ENCODE results near the gene IL22RA1.

IL22RA1 gene

GRCh38 chr1:24092979-24093378 is 50.0 kb downstream of the IL22RA1 start:
- FAIRE-seq (no peak), DNase-seq (ENCODE audit: insufficient read length, low spot score) (no peak)
- TF ChIP-seq CTCF (IDR thresholded peaks at IDR 0.05; ENCODE audit: insufficient read depth, missing control alignments), result no peak

- DNase-seq (ENCODE audit: insufficient read length, low spot score), result no peak
- no peak for TF ChIP-seq CTCF (IDR thresholded peaks at IDR 0.05; ENCODE audit: insufficient read depth, missing control alignments)
- no peak for FAIRE-seq
These were observed 50.9 kb downstream of the IL22RA1 start for GRCh38 chr1:24091971-24092482.

GRCh38 chr1:24090736-24091135 is 52.2 kb downstream of the IL22RA1 start:
- no peak for FAIRE-seq
- no peak for TF ChIP-seq CTCF (IDR thresholded peaks at IDR 0.05; ENCODE audit: insufficient read depth, missing control alignments)
- no peak for DNase-seq (ENCODE audit: insufficient read length, low spot score)

GRCh38 chr1:24089743-24090555 is 53.0 kb downstream of the IL22RA1 start:
- DNase-seq (ENCODE audit: insufficient read length, low spot score) (no peak), FAIRE-seq (no peak)
- TF ChIP-seq CTCF (IDR thresholded peaks at IDR 0.05; ENCODE audit: insufficient read depth, missing control alignments), result no peak

GRCh38 chr1:24089027-24089742 is 53.8 kb downstream of the IL22RA1 start:
- DNase-seq (ENCODE audit: insufficient read length, low spot score) (no peak), FAIRE-seq (no peak)
- TF ChIP-seq CTCF (IDR thresholded peaks at IDR 0.05; ENCODE audit: insufficient read depth, missing control alignments), result no peak

- no peak for DNase-seq (ENCODE audit: insufficient read length, low spot score)
- FAIRE-seq, result no peak
- TF ChIP-seq CTCF (IDR thresholded peaks at IDR 0.05; ENCODE audit: insufficient read depth, missing control alignments), result no peak
These were observed 56.5 kb downstream of the IL22RA1 start for GRCh38 chr1:24086466-24086865.

GRCh38 chr1:24085546-24085945 is 57.4 kb downstream of the IL22RA1 start:
- TF ChIP-seq CTCF (IDR thresholded peaks at IDR 0.05; ENCODE audit: insufficient read depth, missing control alignments), result no peak
- FAIRE-seq (no peak), DNase-seq (ENCODE audit: insufficient read length, low spot score) (no peak)

All from D721Med (cell line).